ENCODE data around the gene BORA. TPM values are rescaled to one million over a fixed set of nuclear protein-coding genes. Genes with fewer than 3 reads are reported as not detected.
A peak's percentile ranks its signal among the peaks of the same experiment; 100 is the strongest.
"Not testable (repeated sequence)": the region's sequence is repeated elsewhere in the genome, so short reads cannot be mapped to it uniquely, and the experiment has no call there.

BORA gene
- 36.8 TPM for polyA plus RNA-seq (2012; ENCODE audit: insufficient read depth, insufficient read length)

DNA sequence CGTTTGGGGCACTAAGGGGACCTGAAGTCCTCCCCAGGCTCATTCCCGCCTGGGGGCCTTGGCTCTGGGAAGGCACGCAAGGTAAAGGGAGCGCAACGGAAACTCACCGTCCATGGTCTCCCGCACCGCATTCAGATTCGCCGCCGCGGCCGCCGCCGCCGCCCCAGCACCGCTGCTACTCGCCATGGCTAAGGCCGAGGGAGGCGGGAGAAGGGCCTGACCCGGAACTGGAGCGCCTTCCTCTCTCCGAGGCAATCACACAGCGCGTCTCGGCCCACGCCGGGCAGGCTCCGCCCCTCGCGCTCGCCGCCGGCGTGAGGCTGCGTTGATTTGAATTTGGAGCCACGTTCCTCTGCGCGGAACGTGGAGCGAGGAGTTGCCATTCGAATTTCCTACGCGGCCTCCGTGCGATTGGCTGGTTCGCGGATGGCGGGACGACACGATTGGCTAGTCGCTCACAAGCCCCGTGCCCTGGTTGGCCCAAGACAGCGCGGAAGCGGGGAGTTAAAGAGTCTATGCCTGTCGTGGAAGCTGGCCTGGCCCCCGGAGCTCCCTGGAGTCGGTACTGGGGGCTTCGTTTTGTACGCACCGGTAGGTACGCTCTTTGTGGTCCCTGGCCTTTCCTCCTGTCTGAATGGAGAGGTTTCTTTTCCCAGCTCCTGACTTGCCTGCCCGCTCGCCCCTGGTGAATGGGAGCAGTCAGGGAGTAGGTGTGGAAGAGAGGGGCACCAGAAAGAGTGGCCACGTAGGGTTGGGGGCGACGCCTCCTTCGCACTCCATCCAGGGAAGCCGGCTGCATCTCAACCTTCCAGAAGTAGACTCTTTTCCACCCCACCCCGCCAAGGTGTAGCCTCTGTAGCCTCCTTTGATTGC is at the start of gene BORA, which contains the start of gene MZT1:
Gene BORA (plus strand): TSS at position 507 of the 873 bp plus-strand sequence. CDS start 1,018 bp downstream, outside the sequence.
Gene MZT1 (minus strand): TSS at position 213 of the 873 bp plus-strand sequence. CDS start 27 bp downstream, at position 186.
- DNase-seq (ENCODE audit: low read depth, low spot score), result peak; percentile 98
- peak within 1 kb of the TSS; percentile 95 for H3K4me3 ChIP-seq (ENCODE audit: low read length)

DNA sequence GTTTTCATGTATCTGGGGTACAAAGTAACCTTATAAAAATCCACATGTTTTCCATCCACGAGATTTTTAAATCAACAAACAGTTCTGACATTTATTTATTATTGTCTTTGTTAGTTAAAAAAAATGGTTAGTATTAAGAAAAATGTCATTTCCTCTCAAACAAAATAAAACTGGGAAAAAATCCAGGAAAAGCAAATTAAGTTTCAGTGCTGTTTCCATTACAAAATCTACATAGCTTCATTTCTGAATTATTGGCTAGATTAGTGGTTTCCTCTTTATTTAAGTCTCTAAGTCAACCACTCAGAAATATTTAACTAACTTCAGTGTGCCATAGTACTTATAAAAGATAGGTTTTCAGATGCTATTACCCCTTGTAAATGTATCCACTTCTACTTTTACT is 49.4 kb upstream of the BORA start:
- no peak overlapping the region for H3K4me3 ChIP-seq (ENCODE audit: low read length)
- no peak for DNase-seq (ENCODE audit: low read depth, low spot score)

DNA sequence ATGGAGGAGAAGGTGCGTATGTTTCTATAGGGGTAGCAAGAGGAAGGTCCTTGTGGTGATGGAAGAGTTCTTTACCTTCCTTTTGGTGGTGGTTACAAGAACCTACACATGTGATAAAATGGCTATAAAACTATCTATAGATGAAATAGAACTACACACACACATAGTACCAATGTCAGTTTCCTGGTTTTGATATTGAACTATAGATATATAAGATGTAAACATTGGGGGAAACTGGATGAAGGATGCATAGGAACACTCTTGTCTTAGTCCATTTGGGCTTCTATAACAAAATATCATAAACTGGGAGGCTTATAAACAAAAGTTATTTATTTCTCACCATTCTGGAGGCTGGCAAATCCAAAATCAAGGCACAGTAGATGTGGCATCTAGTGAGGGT is 47.4 kb upstream of the BORA start:
- no peak overlapping the region for H3K4me3 ChIP-seq (ENCODE audit: low read length)
- DNase-seq (ENCODE audit: low read depth, low spot score), result no peak

DNA sequence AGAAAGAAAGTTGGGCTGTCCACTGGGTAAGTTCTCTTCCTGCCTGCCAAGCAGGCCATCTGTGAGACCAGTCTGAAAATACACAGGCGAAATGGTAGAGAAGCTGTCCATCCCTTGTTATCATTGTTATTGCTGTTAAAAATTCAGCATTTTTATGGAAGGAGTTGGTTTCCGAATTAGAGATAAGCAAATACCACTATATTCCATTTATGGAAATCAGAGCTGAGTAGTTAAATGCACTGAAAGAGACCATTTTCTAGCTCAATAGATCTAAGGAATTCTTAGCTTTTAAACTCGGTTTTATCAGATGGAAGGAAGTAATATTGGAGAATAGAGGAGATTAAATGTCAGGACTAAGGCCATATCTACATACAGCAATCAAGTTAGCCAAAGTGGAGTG is 41.0 kb upstream of the BORA start:
- DNase-seq (ENCODE audit: low read depth, low spot score), result no peak
- H3K4me3 ChIP-seq (ENCODE audit: low read length), result no peak overlapping the region

DNA sequence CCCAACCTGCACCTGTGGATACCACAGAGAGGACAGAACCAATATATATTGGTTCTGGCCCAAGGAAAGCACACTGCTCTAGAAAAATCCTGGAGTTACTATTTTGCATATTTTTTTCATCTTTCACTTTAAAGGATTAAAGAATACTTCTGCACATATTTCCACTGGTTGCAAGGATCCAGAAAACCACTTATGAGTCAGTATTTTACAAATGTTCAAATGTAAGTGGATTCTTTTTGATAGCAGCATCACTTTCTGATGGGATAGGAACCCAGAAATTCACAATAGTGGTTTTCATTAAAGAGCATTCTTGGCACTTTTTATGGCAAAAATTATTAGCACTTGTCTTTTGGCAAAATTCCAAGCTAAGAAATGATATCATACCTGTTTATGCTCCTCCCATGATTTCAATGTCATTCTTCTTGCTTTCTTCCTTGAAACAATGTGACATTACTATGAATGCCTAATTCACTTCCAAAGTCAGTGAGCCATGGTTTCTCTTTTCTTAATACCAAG is 38.5 kb upstream of the BORA start:
- no peak overlapping the region for H3K4me3 ChIP-seq (ENCODE audit: low read length)
- DNase-seq (ENCODE audit: low read depth, low spot score), result no peak

DNA sequence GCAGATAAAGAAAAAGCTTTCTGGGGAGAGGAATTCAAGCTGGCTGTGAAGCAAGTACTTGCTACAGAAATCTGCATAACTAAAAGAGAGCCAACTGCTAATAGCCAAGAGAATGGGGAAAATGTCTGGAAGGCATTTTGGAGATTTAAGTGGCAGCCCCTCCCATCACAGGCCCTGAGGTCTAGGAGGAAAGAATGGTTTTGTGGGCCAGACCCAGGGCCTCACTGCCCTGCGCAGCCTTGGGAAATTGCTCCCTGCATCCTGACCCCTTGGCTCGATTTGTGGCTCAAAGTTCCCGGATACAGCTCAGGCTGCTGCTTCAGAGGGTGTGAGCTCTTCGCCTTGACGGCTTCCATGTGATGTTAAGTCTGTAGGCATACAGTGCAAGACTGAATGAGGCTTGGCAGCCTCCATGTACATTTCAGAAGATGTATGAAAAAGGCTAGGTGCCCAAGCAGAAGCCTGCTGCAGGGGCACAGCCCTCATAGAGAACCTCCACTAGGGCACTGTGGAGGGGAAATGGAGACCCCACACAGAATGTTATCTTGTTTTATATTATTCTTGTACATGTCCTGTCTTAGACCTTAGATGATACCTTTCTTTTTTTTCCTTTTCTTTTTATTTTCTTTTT is 34.7 kb upstream of the BORA start:
- DNase-seq (ENCODE audit: low read depth, low spot score), result no peak
- H3K4me3 ChIP-seq (ENCODE audit: low read length), result no peak overlapping the region

DNA sequence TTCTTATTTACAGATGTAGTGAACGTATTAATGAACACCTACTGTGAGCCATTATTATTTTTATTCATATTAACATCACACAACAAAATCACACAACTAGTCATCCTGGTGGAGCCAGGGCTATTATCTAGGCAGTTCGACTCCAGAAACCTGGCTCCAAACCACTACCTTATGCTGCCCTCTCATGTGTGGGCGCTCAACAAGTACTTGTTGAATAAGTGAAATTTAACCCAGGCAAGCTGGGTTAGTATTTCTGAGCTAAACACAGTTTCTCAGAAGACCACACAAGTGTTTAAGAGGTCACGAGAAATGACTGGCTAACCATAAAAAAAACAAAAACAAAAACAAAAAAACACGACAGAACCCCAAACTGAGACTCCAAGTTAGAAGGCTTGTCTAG is 33.9 kb upstream of the BORA start:
- no peak overlapping the region for H3K4me3 ChIP-seq (ENCODE audit: low read length)
- no peak for DNase-seq (ENCODE audit: low read depth, low spot score)

DNA sequence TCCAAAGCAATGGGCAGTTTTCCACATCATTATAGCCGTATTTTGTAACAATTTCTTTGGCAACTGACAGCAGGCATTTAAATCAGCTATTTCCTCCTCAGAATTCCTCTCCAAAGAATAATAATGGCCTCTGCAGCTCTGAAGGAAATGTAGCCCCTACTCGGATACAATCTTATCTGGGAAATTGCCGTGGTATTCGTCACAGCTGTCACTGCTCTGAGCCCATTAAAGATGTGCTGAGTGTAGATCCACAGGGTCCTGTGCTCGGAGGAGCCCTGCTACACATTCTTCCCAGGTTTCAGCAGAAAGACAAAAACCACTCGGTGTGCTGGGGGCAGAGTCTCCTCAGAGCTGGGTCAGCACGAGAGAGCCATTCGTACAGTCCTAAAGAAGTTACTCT is 33.4 kb upstream of the BORA start:
- H3K4me3 ChIP-seq (ENCODE audit: low read length), result no peak overlapping the region
- no peak for DNase-seq (ENCODE audit: low read depth, low spot score)

DNA sequence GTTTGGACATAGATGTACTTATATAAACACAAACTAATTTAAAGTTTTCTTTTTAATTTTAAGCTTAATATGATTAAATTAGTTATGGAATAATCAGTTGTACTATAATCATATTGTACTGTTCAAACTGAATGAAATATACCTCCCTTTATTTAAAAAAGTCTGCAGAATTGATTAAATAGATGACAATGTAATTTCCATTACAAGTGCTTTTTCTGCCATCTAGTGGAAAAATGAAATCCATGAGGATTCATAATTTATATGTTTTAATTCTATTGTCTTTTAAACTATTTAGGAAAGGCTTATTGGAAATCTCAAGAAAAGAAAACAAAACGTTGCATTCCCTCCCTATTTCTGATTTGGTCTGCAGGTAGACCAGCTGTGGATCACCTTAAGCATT is 31.1 kb upstream of the BORA start:
- DNase-seq (ENCODE audit: low read depth, low spot score), result no peak
- H3K4me3 ChIP-seq (ENCODE audit: low read length), result no peak overlapping the region

DNA sequence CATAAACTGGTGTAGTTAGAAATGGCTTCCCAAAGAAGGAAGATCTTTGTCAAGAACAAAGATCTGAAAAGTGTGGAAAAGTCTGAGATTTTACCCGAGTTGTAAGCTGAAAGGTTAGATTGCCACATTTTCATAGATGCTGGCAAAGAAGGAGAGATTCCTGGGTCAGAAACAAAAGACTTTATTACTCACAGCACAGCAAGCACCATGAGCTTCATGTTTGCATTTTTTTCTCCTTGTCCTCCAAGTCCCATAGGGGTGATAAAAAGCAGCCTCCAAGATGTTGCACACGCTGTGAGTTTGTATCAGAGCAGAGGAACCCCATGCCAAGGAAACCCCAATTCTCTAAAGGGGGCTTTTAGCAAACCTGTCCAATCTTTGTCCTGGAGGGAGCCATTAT is 29.6 kb upstream of the BORA start:
- H3K4me3 ChIP-seq (ENCODE audit: low read length), result no peak overlapping the region
- no peak for DNase-seq (ENCODE audit: low read depth, low spot score)

DNA sequence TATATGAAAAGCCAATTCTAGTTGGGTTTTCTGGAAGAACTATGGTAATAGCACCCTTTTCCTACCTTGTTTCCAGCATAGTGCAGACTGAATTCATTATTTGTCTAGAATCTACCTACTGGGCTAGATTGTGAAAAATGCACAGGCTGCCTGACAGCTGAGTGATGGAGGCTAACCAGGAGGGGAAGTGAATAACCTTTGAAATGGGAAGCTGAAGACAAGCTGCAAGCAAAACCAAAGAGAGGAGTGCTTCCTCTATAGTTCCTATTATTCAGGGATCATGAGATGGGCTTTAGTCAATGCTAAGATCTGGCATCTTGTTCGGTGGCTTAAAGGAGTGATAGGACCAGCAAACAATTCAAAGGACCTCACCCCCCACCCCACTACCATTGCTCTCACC is 27.2 kb upstream of the BORA start:
- DNase-seq (ENCODE audit: low read depth, low spot score), result no peak
- no peak overlapping the region for H3K4me3 ChIP-seq (ENCODE audit: low read length)

DNA sequence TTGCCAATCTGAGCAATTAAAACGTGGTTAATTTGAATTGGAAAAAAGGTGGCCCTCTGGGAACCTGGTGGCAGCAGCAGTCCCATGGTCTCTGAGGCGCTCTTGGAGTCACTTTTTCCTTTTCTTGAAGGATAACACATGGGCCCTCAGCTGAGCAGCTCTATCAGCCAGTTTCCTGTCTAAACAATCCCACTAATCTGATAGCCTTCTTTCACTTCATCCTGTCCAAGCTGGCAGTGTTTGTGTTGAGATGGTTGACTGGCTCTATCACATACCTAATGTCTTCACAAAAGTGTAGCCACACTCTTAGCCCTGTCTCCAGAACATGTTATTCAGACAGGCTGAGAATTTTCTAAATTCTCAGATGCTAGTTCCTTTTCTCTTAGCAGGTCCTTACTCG is 10.9 kb upstream of the BORA start:
- no peak overlapping the region for H3K4me3 ChIP-seq (ENCODE audit: low read length)
- DNase-seq (ENCODE audit: low read depth, low spot score), result no peak

DNA sequence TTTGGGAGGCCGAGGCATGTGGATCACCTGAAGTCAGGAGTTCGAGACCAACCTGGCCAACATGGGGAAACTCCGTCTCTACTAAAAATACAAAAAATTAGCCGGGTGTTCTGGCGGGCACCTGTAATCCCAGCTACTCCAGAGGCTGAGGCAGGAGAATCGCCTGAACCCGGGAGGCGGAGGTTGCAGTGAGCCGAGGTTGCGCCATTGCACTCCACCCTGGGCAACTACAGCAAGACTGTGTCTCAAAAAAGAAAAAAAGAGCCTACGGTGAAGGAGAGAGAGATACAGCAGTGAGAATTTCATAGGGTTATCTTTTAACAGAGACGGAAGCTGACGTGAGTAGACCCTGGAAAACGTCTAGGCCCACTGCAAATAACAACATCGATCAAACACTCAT is 1.5 kb upstream of the BORA start:
- DNase-seq (ENCODE audit: low read depth, low spot score), result not testable (repeated sequence)
- peak overlapping the region; percentile 95 for H3K4me3 ChIP-seq (ENCODE audit: low read length)

DNA sequence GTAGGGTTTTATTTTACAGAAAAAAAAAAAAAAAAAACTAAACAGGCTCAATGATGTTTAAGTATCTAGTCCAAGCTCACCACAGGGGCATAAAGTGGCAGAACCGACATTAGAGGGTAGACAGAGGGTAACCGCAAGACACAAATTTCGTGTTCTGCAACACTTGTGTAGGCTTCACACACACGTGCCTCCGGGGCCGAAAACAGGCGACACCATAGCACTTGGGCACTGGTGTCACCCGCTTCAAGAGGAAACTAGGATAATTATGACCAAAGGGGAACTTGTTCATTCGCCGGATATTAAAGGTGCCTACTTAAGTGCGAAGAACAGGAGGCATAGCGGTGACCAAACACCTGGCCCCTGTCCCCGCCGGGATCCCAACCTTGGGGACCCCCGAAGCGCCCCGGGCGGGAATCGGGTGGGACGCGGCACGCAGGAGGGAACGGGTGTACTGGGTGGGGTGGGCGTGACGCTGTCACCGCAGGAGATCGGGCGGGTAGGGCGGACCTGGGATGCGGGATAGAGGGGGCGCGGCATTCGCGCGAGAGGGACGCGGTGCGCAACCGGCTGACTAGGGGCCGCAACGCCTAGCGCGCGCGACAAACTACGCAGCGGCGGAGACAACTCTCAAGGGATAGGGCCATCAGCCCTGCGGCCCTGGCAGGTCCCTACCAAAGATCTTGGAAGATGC is 852 bp upstream of the BORA start:
- peak; percentile 29 for DNase-seq (ENCODE audit: low read depth, low spot score)
- peak overlapping the region; percentile 95 for H3K4me3 ChIP-seq (ENCODE audit: low read length)

DNA sequence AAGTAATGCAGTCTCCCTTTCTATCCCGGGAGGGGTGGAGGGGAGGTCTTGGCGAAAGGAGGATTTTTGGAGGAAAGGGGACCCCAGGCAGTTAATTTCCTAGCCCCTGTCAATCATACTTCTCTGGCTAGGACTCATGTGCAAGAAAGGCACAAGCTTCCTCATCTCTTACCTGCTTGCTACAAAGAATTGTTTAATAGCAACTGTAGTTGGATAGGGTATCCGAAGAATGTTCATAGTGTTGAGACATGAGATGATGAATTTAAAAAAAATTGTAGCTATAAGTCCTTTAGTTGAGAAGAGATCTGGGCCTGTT is 525 bp downstream of the BORA start:
- peak overlapping the region; percentile 95 for H3K4me3 ChIP-seq (ENCODE audit: low read length)
- DNase-seq (ENCODE audit: low read depth, low spot score), result no peak

DNA sequence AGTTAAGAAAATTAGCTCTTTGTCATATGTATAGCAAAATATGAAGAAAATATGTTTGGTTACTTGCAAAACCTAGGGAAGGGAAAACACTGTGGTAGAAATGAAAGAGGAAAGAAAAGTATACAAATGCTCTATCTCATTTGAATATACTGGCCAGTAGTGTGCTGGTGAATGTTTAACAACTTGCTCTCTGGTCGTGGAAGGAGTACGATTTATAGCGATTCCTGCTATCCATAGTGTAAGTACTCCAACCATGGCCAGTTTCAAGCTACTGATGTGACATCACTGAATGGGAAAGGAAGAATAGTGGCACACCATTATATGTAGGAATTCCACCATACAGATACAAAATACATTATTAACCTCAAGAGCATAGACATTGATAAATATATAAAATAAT is 9.3 kb downstream of the BORA start:
- no peak for DNase-seq (ENCODE audit: low read depth, low spot score)

DNA sequence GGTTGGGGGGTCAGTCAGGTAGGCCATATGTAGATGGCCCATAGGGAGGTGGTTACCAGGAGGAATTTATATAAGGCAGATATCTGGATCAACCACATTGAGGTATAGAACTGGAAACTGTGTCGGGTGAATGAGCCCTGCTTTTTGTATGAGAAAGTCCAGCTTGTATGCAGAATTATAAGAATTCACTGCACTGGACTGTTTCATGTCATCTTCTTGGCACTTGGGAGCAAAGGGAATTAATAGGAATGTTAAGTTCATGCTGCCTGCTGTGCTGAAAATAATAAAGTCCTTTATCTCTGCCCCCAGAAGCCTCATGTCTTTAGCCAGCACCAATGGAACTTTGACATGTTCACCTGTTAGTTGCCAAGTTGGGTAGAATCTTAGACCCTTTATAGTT is 12.3 kb downstream of the BORA start:
- DNase-seq (ENCODE audit: low read depth, low spot score), result no peak
- H3K4me3 ChIP-seq (ENCODE audit: low read length), result no peak overlapping the region

More for the DNA sequence above, 9.3 kb downstream of the BORA start:
- H3K4me3 ChIP-seq (ENCODE audit: low read length), result no peak overlapping the region

DNA sequence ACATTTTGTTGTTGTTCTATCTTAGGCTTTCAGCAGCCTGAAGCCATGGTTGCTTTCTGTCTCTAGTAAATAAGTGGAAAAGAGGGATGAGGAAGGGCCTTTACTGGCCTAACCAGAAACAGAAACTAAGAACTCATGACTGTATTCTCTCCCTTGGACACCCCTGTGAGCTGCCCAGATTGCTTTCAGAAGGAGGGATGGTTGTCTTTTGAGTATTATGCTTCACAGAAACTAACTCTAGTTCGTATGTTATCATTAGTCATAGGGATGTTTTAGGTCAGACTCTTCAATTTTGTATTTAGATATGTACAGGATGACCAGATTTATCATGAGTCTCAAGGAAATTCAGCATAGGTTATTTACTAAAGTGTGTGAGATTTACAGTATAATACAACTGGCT is 17.5 kb downstream of the BORA start:
- no peak overlapping the region for H3K4me3 ChIP-seq (ENCODE audit: low read length)
- DNase-seq (ENCODE audit: low read depth, low spot score), result no peak

DNA sequence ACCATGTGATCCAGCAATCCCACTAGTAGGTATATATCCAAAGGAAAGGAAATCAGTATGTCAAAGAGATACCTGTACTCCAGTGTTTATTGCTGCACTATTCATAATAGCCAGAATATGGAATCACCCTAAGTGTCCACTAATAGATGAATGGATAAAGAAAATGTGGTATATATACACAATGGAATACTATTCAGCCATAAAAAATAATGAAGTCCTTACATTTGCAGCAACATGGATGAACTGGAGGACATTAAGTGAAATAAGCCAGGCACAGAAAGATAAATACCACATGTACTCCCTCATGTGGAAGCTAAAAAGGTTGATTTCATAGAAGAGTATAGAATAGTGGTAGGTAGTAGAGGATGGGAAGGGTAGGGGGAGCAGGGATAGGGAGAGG is 23.5 kb downstream of the BORA start:
- no peak overlapping the region for H3K4me3 ChIP-seq (ENCODE audit: low read length)
- DNase-seq (ENCODE audit: low read depth, low spot score), result no peak

DNA sequence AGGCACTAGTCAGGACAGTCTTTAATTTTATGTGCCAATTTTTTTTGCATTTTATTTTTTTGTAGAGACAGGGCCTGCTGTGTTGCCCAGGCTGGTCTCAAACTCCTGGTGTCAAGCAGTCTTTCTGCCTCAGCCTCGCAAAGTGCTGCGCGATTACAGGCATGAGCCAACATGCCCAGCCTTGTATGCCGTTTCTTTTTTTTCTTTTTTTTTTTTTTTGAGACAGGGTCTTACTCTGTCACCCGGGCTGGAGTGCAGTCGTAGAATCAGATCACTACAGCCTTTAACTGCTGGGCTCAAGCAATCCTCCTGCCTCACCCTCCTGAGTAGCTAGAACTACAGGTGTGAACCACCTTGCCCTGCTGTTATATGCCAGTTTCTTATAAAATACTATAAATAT is 26.4 kb downstream of the BORA start:
- no peak for DNase-seq (ENCODE audit: low read depth, low spot score)
- H3K4me3 ChIP-seq (ENCODE audit: low read length), result no peak overlapping the region

Data from Jurkat, Clone E6-1 (cell line).